Measurements from ENCODE around the gene CCDC30. TPM values are rescaled to one million over a fixed set of nuclear protein-coding genes. Genes with fewer than 3 reads are reported as not detected.
A peak's percentile ranks its signal among the peaks of the same experiment; 100 is the strongest.
"Not testable (repeated sequence)": the region's sequence is repeated elsewhere in the genome, so short reads cannot be mapped to it uniquely, and the experiment has no call there.

CCDC30 gene
- total RNA-seq, 1 donor from 2014 or later, result 3.2 TPM

- no peak for TF ChIP-seq CTCF (IDR thresholded peaks at IDR 0.05)
- Mint-ChIP-seq H3K4me3 (ENCODE audit: unreplicated experiment) (no peak overlapping the region), H3K4me1 (ENCODE audit: low read depth) (peaks cover 33% of the 10 kb centered on the region), H3K27me3 (ENCODE audit: low read depth) (no peaks in the 10 kb centered on the region), H3K27ac (ENCODE audit: unreplicated experiment) (no peak overlapping the region), H3K36me3 (ENCODE audit: low read depth) (peaks cover 12% of the 10 kb centered on the region), H3K9me3 (ENCODE audit: low read depth) (no peaks in the 10 kb centered on the region)
- no peak for DNase-seq (ENCODE audit: low spot score)
Observed at GRCh38 chr1:42680055-42680454, 217.0 kb downstream of the CCDC30 start.

GRCh38 chr1:42680921-42681683 lies 218.0 kb downstream of the CCDC30 start:
- H3K4me1 Mint-ChIP-seq (ENCODE audit: low read depth), result peaks cover 42% of the 10 kb centered on the region
- peak overlapping the region; percentile 95 for H3K27ac Mint-ChIP-seq (ENCODE audit: unreplicated experiment)
- H3K36me3 Mint-ChIP-seq (ENCODE audit: low read depth), result peaks cover 8% of the 10 kb centered on the region
- H3K9me3 Mint-ChIP-seq (ENCODE audit: low read depth), result no peaks in the 10 kb centered on the region
- H3K4me3 Mint-ChIP-seq (ENCODE audit: unreplicated experiment), result peak overlapping the region; percentile 91
- no peak for DNase-seq (ENCODE audit: low spot score)
- TF ChIP-seq CTCF (IDR thresholded peaks at IDR 0.05), result peak; percentile 20
- H3K27me3 Mint-ChIP-seq (ENCODE audit: low read depth), result no peaks in the 10 kb centered on the region

DNA sequence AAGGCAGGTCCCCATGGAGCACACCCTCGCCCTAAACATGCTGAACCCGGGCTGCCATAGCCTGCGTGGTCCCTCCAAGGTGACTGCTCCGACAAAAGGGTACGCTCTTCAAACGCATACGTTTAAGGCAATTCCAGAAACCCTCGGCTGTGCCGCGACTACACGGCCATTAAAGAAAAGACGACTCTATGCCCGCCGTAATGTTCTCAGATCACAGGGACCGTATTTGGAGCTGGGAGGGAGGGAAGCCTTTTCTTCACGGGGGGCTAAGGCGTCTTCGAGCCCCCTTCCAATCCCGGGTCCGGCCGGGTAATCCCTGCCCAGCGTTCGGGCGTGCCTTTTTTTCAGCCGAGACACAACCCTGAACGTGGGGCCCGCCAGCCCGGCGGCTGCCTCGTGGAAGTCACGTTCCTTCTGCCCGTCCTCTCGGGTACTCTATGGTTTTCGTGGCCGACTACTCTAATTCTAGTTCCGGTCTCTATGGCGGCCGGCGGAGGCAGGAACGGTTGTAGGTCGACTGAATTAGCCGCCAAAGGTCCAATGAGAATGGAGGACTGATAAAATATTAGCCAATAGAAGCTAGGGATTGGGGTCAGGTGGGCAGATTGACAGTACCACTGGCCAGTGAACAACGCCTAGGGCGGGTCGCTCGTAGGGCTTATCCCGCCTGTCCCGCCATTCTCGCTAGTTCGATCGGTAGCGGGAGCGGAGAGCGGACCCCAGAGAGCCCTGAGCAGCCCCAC lies 218.8 kb downstream of the CCDC30 start, which contains the start of gene YBX1:
TSS of gene YBX1 (plus strand) at position 678 of the 743 bp plus-strand sequence. CDS start 148 bp downstream, outside the sequence.
- Mint-ChIP-seq H3K4me1 (ENCODE audit: low read depth) (peaks cover 50% of the 10 kb centered on the region), H3K4me3 (ENCODE audit: unreplicated experiment) (peak within 1 kb of the TSS; percentile 91), H3K27ac (ENCODE audit: unreplicated experiment) (peak within 1 kb of the TSS; percentile 95), H3K27me3 (ENCODE audit: low read depth) (no peaks in the 10 kb centered on the region), H3K36me3 (ENCODE audit: low read depth) (peaks cover 8% of the 10 kb centered on the region), H3K9me3 (ENCODE audit: low read depth) (no peaks in the 10 kb centered on the region)
- DNase-seq (ENCODE audit: low spot score), result peak; percentile 95
- TF ChIP-seq CTCF (IDR thresholded peaks at IDR 0.05), result no peak

DNA sequence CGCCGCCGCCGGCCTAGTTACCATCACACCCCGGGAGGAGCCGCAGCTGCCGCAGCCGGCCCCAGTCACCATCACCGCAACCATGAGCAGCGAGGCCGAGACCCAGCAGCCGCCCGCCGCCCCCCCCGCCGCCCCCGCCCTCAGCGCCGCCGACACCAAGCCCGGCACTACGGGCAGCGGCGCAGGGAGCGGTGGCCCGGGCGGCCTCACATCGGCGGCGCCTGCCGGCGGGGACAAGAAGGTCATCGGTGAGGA lies 219.3 kb downstream of the CCDC30 start:
- H3K4me3 Mint-ChIP-seq (ENCODE audit: unreplicated experiment), result peak overlapping the region; percentile 91
- H3K9me3 Mint-ChIP-seq (ENCODE audit: low read depth); DNase-seq (ENCODE audit: low spot score); H3K36me3 Mint-ChIP-seq (ENCODE audit: low read depth); H3K27me3 Mint-ChIP-seq (ENCODE audit: low read depth): not testable (repeated sequence)
- peaks cover 53% of the 10 kb centered on the region for H3K4me1 Mint-ChIP-seq (ENCODE audit: low read depth)
- peak overlapping the region; percentile 95 for H3K27ac Mint-ChIP-seq (ENCODE audit: unreplicated experiment)

DNA sequence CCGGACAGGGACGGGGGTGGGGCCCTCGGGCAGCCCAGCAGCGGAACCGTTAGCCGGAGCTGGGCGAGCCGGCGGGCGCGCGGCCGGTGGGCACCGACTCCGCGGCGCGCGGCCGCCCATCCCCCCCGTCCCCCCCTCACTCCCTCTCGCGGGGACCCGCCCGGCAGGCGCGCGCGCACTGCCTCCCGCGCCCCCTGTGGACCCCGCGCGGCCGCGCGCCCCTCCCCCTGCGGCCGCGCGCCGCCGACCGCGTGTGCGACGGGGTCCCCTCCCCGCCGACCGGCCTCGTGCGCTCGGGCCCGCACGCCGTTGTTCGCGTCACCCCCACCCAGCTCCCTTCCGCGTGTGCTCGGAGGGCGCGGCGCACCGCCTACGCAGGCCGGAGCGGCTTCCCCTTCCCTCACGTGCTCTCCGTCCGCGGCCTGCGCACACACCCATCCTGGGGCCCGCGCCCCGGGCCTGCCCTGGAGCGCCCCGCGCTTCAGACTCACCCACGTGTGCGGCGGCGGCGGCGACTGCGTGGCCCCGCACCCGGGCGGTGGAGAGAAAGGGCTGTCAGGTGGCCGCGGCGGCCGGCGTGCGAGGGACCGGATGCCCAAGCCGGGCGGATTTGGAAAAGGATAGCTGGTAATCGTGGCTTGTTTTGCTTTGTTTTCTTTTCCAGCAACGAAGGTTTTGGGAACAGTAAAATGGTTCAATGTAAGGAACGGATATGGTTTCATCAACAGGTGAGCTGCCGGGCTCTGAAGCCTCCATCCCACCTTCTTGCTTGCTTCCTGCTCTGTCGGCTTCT lies 219.8 kb downstream of the CCDC30 start:
- Mint-ChIP-seq H3K9me3 (ENCODE audit: low read depth) (no peaks in the 10 kb centered on the region), H3K4me1 (ENCODE audit: low read depth) (peaks cover 58% of the 10 kb centered on the region), H3K36me3 (ENCODE audit: low read depth) (peaks cover 8% of the 10 kb centered on the region), H3K27ac (ENCODE audit: unreplicated experiment) (peak overlapping the region; percentile 90), H3K4me3 (ENCODE audit: unreplicated experiment) (peak overlapping the region; percentile 91), H3K27me3 (ENCODE audit: low read depth) (no peaks in the 10 kb centered on the region)
- TF ChIP-seq CTCF (IDR thresholded peaks at IDR 0.05), result no peak
- no peak for DNase-seq (ENCODE audit: low spot score)

Measured in chondrocyte (in vitro differentiated cells).